Measurements from ENCODE around the gene PTK7.

The PTK7 gene

GRCh38 chr6:43187821-43188220 lies 111.7 kb downstream of the PTK7 start:
- DNase-seq (ENCODE audit: insufficient read length, low spot score) (no peak), FAIRE-seq (no peak)
- TF ChIP-seq CTCF (IDR thresholded peaks at IDR 0.05; ENCODE audit: insufficient read depth, missing control alignments) = no peak

- DNase-seq (ENCODE audit: insufficient read length, low spot score) (no peak), FAIRE-seq (no peak)
- no peak for TF ChIP-seq CTCF (IDR thresholded peaks at IDR 0.05; ENCODE audit: insufficient read depth, missing control alignments)
These were observed 112.3 kb downstream of the PTK7 start for GRCh38 chr6:43188426-43188825.

- FAIRE-seq = no peak
- no peak for TF ChIP-seq CTCF (IDR thresholded peaks at IDR 0.05; ENCODE audit: insufficient read depth, missing control alignments)
- no peak for DNase-seq (ENCODE audit: insufficient read length, low spot score)
These were observed 113.7 kb downstream of the PTK7 start for GRCh38 chr6:43189776-43190304.

GRCh38 chr6:43192911-43193310 lies 116.8 kb downstream of the PTK7 start:
- FAIRE-seq (no peak), DNase-seq (ENCODE audit: insufficient read length, low spot score) (no peak)
- TF ChIP-seq CTCF (IDR thresholded peaks at IDR 0.05; ENCODE audit: insufficient read depth, missing control alignments) = no peak

- no peak for DNase-seq (ENCODE audit: insufficient read length, low spot score)
- no peak for TF ChIP-seq CTCF (IDR thresholded peaks at IDR 0.05; ENCODE audit: insufficient read depth, missing control alignments)
- no peak for FAIRE-seq
These were observed 117.8 kb downstream of the PTK7 start for GRCh38 chr6:43193929-43194328.

- no peak for TF ChIP-seq CTCF (IDR thresholded peaks at IDR 0.05; ENCODE audit: insufficient read depth, missing control alignments)
- DNase-seq (ENCODE audit: insufficient read length, low spot score) (no peak), FAIRE-seq (no peak)
These were observed 120.2 kb downstream of the PTK7 start for GRCh38 chr6:43196337-43196736.

GRCh38 chr6:43199912-43200311 lies 123.8 kb downstream of the PTK7 start:
- no peak for TF ChIP-seq CTCF (IDR thresholded peaks at IDR 0.05; ENCODE audit: insufficient read depth, missing control alignments)
- FAIRE-seq = no peak
- DNase-seq (ENCODE audit: insufficient read length, low spot score) = no peak
